COR-L47 (cell line): ENCODE data around the gene METRNL.

Experiments
- DNase-seq: peaks from one replicate; lab custom pipeline; 2025; lab: John Stamatoyannopoulos, UW

The METRNL gene

GRCh38 chr17:83080858-83081683 is 1.7 kb downstream of the METRNL start:
- no peak for DNase-seq

DNA sequence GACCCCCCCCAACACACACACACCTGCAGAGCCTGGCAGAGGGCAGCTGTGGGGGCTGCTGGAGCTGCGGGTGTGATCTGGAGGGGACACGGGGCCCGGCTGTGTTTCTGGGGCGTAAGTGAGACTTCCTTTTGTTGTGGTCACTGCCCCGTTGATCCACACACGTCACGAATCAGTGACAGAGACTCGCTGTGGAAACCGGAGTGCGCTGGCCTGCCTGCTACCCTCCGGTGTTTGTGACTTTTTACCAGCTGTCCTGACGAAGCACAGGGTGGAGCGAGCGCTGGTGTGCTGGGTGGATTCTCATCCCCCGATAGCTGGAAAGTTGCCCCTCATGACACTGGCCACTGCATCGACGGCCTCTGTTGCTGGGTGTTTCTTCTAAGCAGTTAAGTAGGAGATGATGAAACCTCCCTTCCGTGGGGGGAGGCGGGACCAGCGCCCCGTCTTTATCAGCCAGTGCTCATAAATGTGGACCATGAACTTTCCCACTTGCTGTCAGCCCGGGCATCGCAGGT is 2.3 kb downstream of the METRNL start:
- DNase-seq = no peak

- DNase-seq = no peak
Measured at GRCh38 chr17:83082424-83082823, 3.0 kb downstream of the METRNL start.

GRCh38 chr17:83082909-83083367 is 3.5 kb downstream of the METRNL start:
- no peak for DNase-seq

GRCh38 chr17:83083368-83084201 is 4.2 kb downstream of the METRNL start:
- no peak for DNase-seq

- DNase-seq = no peak
Measured at GRCh38 chr17:83084214-83084613, 4.8 kb downstream of the METRNL start.

- DNase-seq = no peak
Measured at GRCh38 chr17:83084621-83085056, 5.2 kb downstream of the METRNL start.

DNA sequence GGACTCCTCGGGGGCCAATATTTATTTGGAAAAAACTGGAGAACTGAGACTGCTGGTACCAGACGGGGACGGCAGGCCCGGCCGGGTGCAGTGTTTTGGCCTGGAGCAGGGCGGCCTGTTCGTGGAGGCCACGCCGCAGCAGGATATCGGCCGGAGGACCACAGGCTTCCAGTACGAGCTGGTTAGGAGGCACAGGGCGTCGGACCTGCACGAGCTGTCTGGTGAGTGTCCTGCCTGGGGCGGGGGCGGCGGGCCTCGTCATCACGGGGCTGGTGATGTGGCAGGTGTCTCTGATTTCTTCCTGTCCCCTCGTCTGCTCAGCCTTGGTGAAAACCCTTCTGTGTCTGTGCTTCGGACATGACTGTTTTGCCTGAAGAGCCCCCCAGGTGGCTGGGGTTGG is 5.7 kb downstream of the METRNL start:
- no peak for DNase-seq

GRCh38 chr17:83085526-83086198 is 6.3 kb downstream of the METRNL start:
- DNase-seq = no peak

- no peak for DNase-seq
Measured at GRCh38 chr17:83086199-83086880, 6.9 kb downstream of the METRNL start.

GRCh38 chr17:83086907-83087787 is 7.7 kb downstream of the METRNL start:
- no peak for DNase-seq

- no peak for DNase-seq
Measured at GRCh38 chr17:83087788-83088360, 8.5 kb downstream of the METRNL start.

GRCh38 chr17:83088451-83088850 is 9.0 kb downstream of the METRNL start:
- DNase-seq = no peak

DNA sequence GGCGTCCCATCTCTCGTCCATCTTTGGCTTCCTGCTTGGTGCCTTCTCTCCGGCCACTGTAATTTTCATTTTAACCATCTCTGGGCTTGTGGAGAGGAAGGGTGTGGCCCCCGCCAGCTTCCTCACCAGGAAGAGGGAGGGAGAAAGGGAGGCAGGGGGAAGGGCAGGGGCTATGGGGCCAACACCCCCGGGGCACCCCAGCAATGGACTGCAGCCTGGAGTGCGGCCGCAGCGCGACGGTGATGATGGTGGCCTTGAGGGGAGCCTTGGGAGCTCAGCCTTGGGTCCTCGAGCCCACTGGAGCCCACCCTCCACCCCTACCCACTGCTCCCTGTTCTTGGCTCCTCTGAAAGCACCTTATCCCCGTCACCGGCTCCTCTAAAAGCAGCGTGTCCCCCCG is 9.5 kb downstream of the METRNL start:
- DNase-seq = no peak

- DNase-seq = no peak
Measured at GRCh38 chr17:83089328-83090132, 10.1 kb downstream of the METRNL start.

DNA sequence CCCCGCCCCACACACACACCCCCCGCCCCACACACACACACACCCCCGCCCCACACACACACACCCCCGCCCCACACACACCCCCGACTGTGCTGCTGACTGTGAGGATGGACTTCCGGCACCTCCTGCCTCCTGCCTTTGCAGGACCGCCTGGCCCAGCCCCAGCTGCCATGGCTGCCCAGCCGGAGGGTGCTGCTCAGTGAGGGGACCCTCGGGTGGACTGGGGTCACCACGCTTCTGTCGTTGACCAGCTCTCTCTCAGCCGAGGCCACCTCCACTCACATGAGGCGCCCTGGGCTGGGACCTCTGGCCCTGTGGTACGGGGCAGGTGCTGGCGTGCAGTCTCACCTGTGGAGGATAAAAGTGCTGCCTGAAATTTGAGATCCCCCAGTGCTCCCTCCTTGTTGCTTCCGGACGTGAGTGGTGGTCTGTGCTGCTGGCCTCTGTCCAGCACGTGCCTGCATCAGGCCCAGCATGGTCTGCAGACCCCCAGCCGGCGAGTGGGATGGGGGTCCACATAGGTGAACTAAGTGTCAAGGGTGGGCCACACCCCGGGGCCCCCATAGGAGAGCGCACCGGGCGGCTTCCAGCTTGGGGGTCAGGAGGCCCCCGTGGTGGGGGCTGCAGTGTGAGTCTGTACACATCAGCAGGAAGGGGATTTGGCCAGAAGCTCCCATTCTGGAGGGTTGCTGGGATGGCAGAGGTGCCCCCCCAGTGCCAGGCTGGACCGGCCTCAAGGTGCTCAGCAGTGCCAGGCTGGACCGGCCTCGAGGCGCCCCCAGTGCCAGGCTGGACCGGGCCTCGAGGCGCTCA is 11.2 kb downstream of the METRNL start:
- no peak for DNase-seq

- no peak for DNase-seq
Measured at GRCh38 chr17:83091257-83092141, 12.1 kb downstream of the METRNL start.
